Lower leg skin (tissue), 4 donors: ENCODE results near the gene AQP5. TPM values are rescaled to one million over a fixed set of nuclear protein-coding genes. Genes with fewer than 3 reads are reported as not detected.

ENCODE experiments used
- DNase-seq, 2 donors: peaks; one replicate each; pipeline ENCODE4 v3.0.0-alpha.2; 2019; ENCODE audit warnings: low spot score in 2 of 2
- H3K4me3 ChIP-seq: fragments of 200-600 bp; sonication (generic); 2 replicates; pipeline ENCODE4 v1.5.1; 2017; ENCODE audit warnings: mild to moderate bottlenecking, low read depth; ENCODE audit not compliant: poor library complexity, severe bottlenecking
- CTCF ChIP-seq, 3 donors: fragments of 450-650 bp; IDR thresholded peaks; one replicate each; pipeline ENCODE4 v1.5.1; 2016; ENCODE audit warnings: antibody characterized with exemption in 3 of 3, mild to moderate bottlenecking in 3 of 3, moderate library complexity in 2 of 3
- POLR2A ChIP-seq, 2 donors: fragments of 450-650 bp; IDR thresholded peaks; one replicate each; pipeline ENCODE4 v1.6.1; 2016 to 2017; ENCODE audit warnings: antibody characterized with exemption in 2 of 2, mild to moderate bottlenecking in 1 of 2, moderate library complexity in 1 of 2
- WGBS, 2 donors: methylation state at CpG; one replicate each; pipeline ENCODE4 v1.1.5; 2018; 5-methylcytosine and 5-hydroxymethylcytosine counted together
- intact Hi-C: fragments of 100-400 bp; cut with DNase I; formaldehyde crosslinking; loops from one replicate; pipeline ENCODE4 v1.15.0; 2023; ENCODE audit warnings: low total_unique reads
- total RNA-seq, 4 donors: library from RNA; depleted of rRNA; stranded (reverse); fragments of >200 nt; gene quantifications; one replicate each; pipeline ENCODE4 v1.1.0, GENCODE V29; 2016

The AQP5 gene
- total RNA-seq, 4 donors from 2014 or later, result 48.4 to 332 (median 203) TPM

- DNase-seq, result no peak
- intact Hi-C loops, result no loop called here
- no peak overlapping the region for H3K4me3 ChIP-seq
- TF ChIP-seq CTCF (IDR thresholded peaks at IDR 0.05) (no peak), POLR2A (IDR thresholded peaks at IDR 0.05) (no peak)
- WGBS, 2 donors, result 88 to 92% methylated on average over 3 of the region's 3 CpGs
These were observed 27.2 kb upstream of the AQP5 start for GRCh38 chr12:49934505-49934904.

- intact Hi-C loops, result no loop called here
- H3K4me3 ChIP-seq, result no peak overlapping the region
- DNase-seq, result no peak
- 74 to 75% methylated on average over 3 of the region's 3 CpGs for WGBS, 2 donors
- no peak for TF ChIP-seq CTCF (IDR thresholded peaks at IDR 0.05)
- no peak for TF ChIP-seq POLR2A (IDR thresholded peaks at IDR 0.05)
These were observed 24.7 kb upstream of the AQP5 start for GRCh38 chr12:49936925-49937324.

- intact Hi-C loops, result no loop called here
- no peak for TF ChIP-seq CTCF (IDR thresholded peaks at IDR 0.05)
- no peak for TF ChIP-seq POLR2A (IDR thresholded peaks at IDR 0.05)
- no peak overlapping the region for H3K4me3 ChIP-seq
- DNase-seq, result no peak
- 67 to 84% methylated on average over 7 to 8 of the region's 8 CpGs for WGBS, 2 donors
These were observed 23.9 kb upstream of the AQP5 start for GRCh38 chr12:49937639-49938300.

- DNase-seq, result no peak
These were observed 22.4 kb upstream of the AQP5 start for GRCh38 chr12:49939307-49939706.

GRCh38 chr12:49939707-49940106 is 22.0 kb upstream of the AQP5 start:
- 92 to 100% methylated on average over 1 of the region's 1 CpG for WGBS, 2 donors
- intact Hi-C loops, result no loop called here
- TF ChIP-seq CTCF (IDR thresholded peaks at IDR 0.05) (no peak), POLR2A (IDR thresholded peaks at IDR 0.05) (no peak)
- no peak for DNase-seq
- H3K4me3 ChIP-seq, result no peak overlapping the region

More at GRCh38 chr12:49939307-49939706, 22.4 kb upstream of the AQP5 start:
- no peak overlapping the region for H3K4me3 ChIP-seq
- intact Hi-C loops, result no loop called here
- TF ChIP-seq CTCF (IDR thresholded peaks at IDR 0.05) (no peak), POLR2A (IDR thresholded peaks at IDR 0.05) (no peak)
